H1 (cell line): Measurements from ENCODE around the gene USP43.

ENCODE experiments used
- ATF2 ChIP-seq: IDR thresholded peaks from 2 replicates; pipeline ENCODE4 v1.6.1; 2012; ENCODE audit warnings: low read length, inconsistent platforms
- CHD2 ChIP-seq: IDR thresholded peaks from 2 replicates; pipeline ENCODE4 v1.6.1; 2012; ENCODE audit warnings: low read length, improper control_type of control experiment
- CTCF ChIP-seq, 3 experiments: IDR thresholded peaks; 1 replicate in 2 of 3; 2 replicates in 1 of 3; pipeline versions ENCODE4 v1.5.1 to v1.6.1; 2011; ENCODE audit warnings: low read length in 3 of 3, mild to moderate bottlenecking in 3 of 3, inconsistent platforms in 2 of 3, low read depth in 1 of 3, moderate library complexity in 1 of 3; ENCODE audit not compliant: insufficient read depth in 1 of 3; ENCODE audit errors: control extremely low read depth in 1 of 3
- EZH2 ChIP-seq: fragments of 200-600 bp; sonication (generic); IDR thresholded peaks from 2 replicates; pipeline ENCODE4 v1.7.1; 2012; ENCODE audit warnings: low read depth, mild to moderate bottlenecking, moderate library complexity, low read length, inconsistent platforms; ENCODE audit not compliant: severe bottlenecking
- HDAC6 ChIP-seq: IDR thresholded peaks from one replicate; pipeline ENCODE4 v1.7.1; 2012; ENCODE audit warnings: low read depth, mild to moderate bottlenecking, inconsistent platforms, low read length, moderate library complexity
- POLR2A ChIP-seq, 2 experiments: IDR thresholded peaks; 1 replicate in 1 of 2; 2 replicates in 1 of 2; pipeline ENCODE4 v1.6.1; 2011; ENCODE audit warnings: low read depth in 2 of 2, low read length in 2 of 2, mild to moderate bottlenecking in 2 of 2; ENCODE audit errors: control extremely low read depth in 1 of 2
- POLR2AphosphoS5 ChIP-seq: IDR thresholded peaks from 2 replicates; pipeline ENCODE4 v1.6.1; 2011; ENCODE audit warnings: low read depth, low read length
- POU5F1 ChIP-seq: IDR thresholded peaks from 2 replicates; pipeline ENCODE4 v1.6.1; 2011; ENCODE audit warnings: low read depth, mild to moderate bottlenecking, low read length, moderate library complexity
- TAF1 ChIP-seq: IDR thresholded peaks from 2 replicates; pipeline ENCODE4 v1.6.1; 2011; ENCODE audit warnings: mild to moderate bottlenecking, low read depth, low read length
- TCF12 ChIP-seq: IDR thresholded peaks from 2 replicates; pipeline ENCODE4 v1.6.1; 2011; ENCODE audit warnings: low read depth, mild to moderate bottlenecking, low read length
- TF ChIP-seq, protein P1 (sequence below): IDR thresholded peaks from 2 replicates; pipeline ENCODE4 v1.6.1; 2012; ENCODE audit warnings: inconsistent platforms
- TF ChIP-seq, protein P2 (sequence below): IDR thresholded peaks from 2 replicates; pipeline ENCODE4 v1.6.1; 2011; ENCODE audit warnings: low read depth, mild to moderate bottlenecking, low read length; ENCODE audit not compliant: insufficient read depth

- TF ChIP-seq TAF1, result no peak
- no peak for TF ChIP-seq EZH2
- no peak for TF ChIP-seq POLR2AphosphoS5
- TF ChIP-seq, protein P1, sequence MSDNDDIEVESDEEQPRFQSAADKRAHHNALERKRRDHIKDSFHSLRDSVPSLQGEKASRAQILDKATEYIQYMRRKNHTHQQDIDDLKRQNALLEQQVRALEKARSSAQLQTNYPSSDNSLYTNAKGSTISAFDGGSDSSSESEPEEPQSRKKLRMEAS, result no peak
- TF ChIP-seq, protein P2, sequence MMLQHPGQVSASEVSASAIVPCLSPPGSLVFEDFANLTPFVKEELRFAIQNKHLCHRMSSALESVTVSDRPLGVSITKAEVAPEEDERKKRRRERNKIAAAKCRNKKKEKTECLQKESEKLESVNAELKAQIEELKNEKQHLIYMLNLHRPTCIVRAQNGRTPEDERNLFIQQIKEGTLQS, result no peak
- no peak for TF ChIP-seq CTCF (IDR thresholded peaks at IDR 0.05; ENCODE audit: control extremely low read depth in 1 of 3, insufficient read depth in 1 of 3, low read depth in 1 of 3, low read length in 3 of 3)
- no peak for TF ChIP-seq ATF2
- TF ChIP-seq POU5F1, result no peak
- no peak for TF ChIP-seq HDAC6
- TF ChIP-seq CHD2, result no peak
- TF ChIP-seq TCF12, result no peak
- TF ChIP-seq POLR2A (IDR thresholded peaks at IDR 0.05; ENCODE audit: control extremely low read depth in 1 of 2, low read depth in 2 of 2, low read length in 2 of 2), result no peak
These were observed 33.8 kb upstream of the USP43 start for GRCh38 chr17:9611557-9611956.
